Skin epidermis (tissue), 12 donors: Measurements from ENCODE around the gene RGS19.

Experiments used
- H3K27ac ChIP-seq, 21 experiments: fragments of 200-600 bp; sonication (generic) in 11 of 21; one replicate each; pipeline ENCODE4 v1.5.0; 2020; ENCODE audit warnings: mild to moderate bottlenecking in 3 of 21, inconsistent platforms in 2 of 21, moderate library complexity in 2 of 21
- H3K4me3 ChIP-seq, 7 experiments: fragments of 200-600 bp; sonication (generic) in 2 of 7; one replicate each; pipeline ENCODE4 v1.5.0; 2020; ENCODE audit warnings: inconsistent platforms in 2 of 7, mild to moderate bottlenecking in 2 of 7, moderate library complexity in 1 of 7

The RGS19 gene

DNA sequence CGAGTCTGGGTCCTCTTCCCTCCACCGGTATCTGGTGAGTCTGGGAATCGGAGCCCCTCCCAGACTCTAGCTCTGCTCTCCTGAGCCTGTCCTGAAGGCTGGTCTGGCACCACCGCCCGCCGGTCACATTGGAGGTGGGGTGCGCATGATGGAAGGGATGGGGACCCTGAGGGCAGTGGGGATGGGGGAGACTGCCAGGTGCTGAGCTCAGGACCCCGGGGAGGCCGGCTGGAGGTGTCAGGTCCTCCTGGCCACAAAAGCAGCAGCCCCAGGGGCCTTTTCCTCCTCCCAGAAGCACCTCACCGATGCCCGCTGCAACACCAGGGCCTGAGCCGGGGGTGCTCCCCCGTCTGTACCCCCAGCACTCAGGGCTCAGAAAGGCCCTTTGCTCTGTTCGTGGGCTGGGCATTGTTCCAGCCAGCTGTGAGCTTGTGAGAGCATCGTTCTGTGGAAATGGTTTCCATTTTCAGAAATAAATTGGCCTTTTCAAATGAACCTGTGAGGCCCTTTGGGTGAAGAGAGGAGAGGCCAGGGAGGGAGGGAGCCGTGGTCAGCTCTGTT lies 30.6 kb upstream of the RGS19 start:
- Histone ChIP-seq H3K4me3 (no peak overlapping the region), H3K27ac (no peak overlapping the region)

- Histone ChIP-seq H3K4me3 (no peak overlapping the region), H3K27ac (no peak overlapping the region)
Measured at GRCh38 chr20:64108731-64109681, 29.7 kb upstream of the RGS19 start.

DNA sequence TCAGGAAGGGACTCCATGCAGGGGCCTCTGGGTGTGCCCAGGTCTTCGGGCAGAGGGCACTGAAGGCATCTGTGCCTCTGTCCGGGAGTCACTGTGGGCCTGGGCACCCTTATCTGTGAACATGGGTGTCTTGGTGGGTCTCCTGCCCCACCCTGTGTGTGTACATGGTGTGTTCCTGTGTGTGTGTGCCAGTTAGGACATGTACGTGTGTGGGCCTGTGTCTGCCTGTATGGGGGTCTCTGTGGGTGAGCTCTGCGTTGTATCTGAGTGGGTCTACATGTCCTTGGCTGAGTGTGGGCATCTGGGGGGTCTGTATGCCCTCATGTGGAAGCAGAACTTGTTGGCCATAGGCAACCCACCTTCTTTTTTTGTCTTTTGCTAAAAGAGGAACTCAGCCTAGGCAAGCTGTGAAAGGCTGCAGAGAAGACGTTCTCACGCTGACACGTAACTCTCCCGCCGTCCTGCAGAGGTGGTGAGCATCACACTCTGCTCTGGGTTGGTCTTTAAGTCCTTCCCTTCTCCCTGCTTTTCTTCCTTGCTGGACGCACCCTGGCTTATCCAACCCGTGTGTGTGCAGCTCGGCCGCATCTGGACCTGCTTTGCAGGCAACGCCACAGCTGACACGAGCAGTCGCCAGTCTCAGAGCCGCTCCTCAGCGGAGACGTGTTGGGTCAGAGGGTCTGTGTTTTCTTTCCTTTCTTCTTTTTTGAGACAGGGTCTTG lies 28.6 kb upstream of the RGS19 start:
- H3K27ac ChIP-seq = no peak overlapping the region
- H3K4me3 ChIP-seq = no peak overlapping the region

GRCh38 chr20:64106981-64107735 lies 27.8 kb upstream of the RGS19 start, which contains the start of gene NPBWR2:
Gene NPBWR2, minus strand, starts transcription at chr20:64107565. Its CDS starts 734 bp downstream, at chr20:64106831.
- no peak within 1 kb of the TSS for H3K27ac ChIP-seq

GRCh38 chr20:64106435-64106961 lies 27.2 kb upstream of the RGS19 start:
- no peak overlapping the region for H3K27ac ChIP-seq
- H3K4me3 ChIP-seq = no peak overlapping the region

More at GRCh38 chr20:64106981-64107735, 27.8 kb upstream of the RGS19 start, which contains the start of gene NPBWR2:
- no peak within 1 kb of the TSS for H3K4me3 ChIP-seq

- Histone ChIP-seq H3K4me3 (no peak overlapping the region), H3K27ac (no peak overlapping the region)
Measured at GRCh38 chr20:64105846-64106434, 26.6 kb upstream of the RGS19 start.

- Histone ChIP-seq H3K27ac (no peak overlapping the region), H3K4me3 (no peak overlapping the region)
Measured at GRCh38 chr20:64104667-64105451, 25.5 kb upstream of the RGS19 start.

DNA sequence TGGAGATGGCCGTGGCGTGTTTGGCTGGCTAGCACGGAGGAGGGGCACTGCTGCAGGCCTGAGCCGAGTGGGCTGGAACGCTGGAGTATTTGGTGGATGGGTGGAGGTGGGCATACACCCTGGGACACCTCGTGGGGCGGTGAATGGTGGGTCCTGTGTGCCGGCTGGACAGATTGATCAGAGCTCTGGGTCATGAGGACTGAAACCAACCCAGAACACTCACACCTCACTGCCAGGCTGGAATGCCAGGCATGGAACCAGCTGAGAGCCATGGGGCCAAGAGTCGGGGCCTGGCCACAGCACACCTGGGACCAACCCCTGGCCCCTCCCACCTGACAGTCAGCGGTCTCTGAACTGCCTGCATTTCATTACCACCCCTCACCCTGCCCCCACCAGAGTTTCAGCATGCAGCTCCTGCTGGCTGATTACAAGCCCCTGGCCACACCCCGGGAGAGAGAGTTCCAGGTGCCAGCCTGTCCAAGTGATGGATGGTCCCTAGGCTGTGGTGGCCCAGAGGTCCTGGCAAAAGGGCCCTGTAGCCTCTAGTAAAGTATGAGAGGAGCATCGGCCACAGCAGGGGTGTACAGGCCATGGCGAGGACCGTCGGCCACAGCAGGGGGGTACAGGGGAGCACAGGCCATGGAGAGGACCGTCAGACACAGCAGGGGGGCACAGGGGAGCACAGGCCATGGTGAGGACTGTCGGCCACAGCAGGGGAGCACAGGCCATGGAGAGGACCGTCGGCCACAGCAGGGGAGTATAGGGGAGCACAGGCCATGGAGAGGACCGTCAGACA lies 24.8 kb upstream of the RGS19 start:
- Histone ChIP-seq H3K4me3 (no peak overlapping the region), H3K27ac (no peak overlapping the region)

GRCh38 chr20:64102647-64103354 lies 23.5 kb upstream of the RGS19 start:
- no peak overlapping the region for H3K27ac ChIP-seq
- peak overlapping the region in 4 of 7 experiments; percentile 6 to 42 (median 20) for H3K4me3 ChIP-seq

DNA sequence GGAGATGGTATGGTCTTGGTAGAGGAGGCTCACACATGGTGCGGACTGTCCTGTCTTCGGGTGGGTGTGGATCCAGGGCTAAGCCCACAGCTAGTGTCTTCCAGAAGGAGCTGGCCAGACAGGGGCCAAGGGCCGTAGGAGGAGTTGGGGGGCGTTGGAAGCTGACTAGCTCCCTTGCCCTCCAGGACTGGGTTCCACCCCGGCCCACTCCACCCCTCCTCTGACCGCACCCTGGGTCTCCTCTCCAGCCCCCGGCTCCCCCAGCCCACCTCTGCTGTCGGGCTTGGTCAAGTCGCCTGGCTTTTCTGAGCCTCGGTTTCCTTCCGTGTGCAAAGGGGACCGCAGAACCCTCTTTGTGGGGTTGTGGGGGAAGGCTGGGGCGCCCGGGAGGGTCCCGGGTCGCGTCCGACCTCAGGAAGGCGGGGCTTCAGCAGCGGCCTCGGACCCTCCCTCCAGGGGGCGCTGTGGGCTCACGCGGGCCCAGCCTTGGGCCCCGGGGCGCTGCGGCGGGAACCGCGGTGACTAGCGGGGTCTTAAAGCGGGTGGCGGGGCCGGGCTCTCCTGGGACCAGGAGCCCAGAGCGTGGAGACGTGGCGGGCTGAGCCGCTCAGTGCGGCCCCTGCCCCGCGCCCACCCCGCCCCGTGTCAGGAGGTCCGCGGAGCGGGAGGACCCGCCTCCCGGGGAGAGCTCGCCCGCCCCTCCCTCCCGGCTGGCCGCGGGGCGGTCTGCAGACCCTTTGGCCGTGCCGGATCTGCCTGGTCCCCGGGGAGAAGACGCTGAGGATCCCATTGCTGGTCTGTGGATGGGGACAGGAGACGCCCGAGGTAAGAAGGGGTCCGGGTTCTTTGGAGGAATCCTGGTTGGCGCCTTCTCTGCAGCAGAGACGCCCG lies 22.7 kb upstream of the RGS19 start:
- H3K4me3 ChIP-seq = peak overlapping the region in 4 of 7 experiments; percentile 6 to 42 (median 20)

DNA sequence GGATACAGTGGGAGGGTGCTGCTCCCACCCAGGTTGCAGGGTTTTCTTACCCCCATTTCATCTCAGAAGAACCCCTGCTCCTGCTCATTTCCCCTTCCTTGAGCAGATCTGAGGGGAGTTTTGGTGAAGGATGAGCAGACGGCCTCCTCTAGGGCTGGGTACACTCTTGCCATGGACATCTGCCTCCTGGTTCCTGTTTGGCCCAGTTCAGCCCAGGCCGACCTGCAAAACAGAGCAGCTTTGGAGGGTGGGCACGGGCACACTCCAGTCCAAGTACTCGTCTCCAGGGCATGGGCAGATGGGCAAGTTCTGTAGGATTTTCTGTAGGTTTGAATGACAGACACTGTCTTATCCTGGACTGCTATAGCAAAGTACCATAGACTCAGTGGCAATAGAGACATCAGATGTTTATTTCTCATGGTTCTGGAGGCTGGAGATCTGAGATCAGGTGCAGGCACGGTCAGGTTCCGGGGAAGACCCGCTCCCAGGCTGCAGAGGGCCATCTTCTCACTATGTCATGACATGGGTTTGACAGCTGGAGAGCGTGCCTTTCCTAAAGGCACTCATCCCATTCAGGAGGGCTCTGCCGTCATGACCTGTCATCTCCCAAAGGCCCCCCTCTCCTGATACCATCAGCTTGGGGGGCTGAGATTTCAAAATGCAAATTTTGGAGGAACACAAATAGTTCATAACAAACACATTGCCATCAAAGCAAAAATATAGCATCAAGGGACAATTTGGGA lies 21.8 kb upstream of the RGS19 start:
- Histone ChIP-seq H3K27ac (no peak overlapping the region), H3K4me3 (no peak overlapping the region)

More for the DNA sequence above, 22.7 kb upstream of the RGS19 start:
- no peak overlapping the region for H3K27ac ChIP-seq

DNA sequence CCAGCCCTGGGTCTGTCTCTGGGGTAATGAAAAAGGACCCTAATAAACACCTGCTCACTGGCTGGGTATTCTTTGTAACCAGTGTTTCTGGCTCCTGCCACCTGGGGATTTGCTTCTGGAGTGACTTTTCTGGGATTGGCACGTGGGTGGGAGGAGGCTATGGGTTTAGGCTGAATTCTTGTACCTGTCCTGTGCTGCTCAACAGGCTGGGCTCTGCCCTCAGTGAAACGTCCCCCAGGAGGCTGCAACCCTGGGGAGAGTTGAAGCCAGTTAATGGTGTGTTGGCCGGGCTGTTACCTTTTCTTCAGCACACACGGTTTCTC lies 21.2 kb upstream of the RGS19 start:
- Histone ChIP-seq H3K4me3 (no peak overlapping the region), H3K27ac (no peak overlapping the region)

GRCh38 chr20:64099880-64100565 lies 20.7 kb upstream of the RGS19 start:
- H3K27ac ChIP-seq = no peak overlapping the region
- H3K4me3 ChIP-seq = no peak overlapping the region

GRCh38 chr20:64099086-64099786 lies 19.9 kb upstream of the RGS19 start:
- Histone ChIP-seq H3K27ac (no peak overlapping the region), H3K4me3 (no peak overlapping the region)
